B cell (primary cell): ENCODE results near the gene NCOR1. TPM values are rescaled to one million over a fixed set of nuclear protein-coding genes. Genes with fewer than 3 reads are reported as not detected.

ENCODE experiments used
- ATAC-seq: fragments of 200-7000 bp; cut with Tn5 transposase; one replicate; pipeline ENCODE4 v1.10.0; 2021; ENCODE audit warnings: low read depth, mild to moderate bottlenecking, moderate number of reproducible peaks, moderate library complexity
- CTCF ChIA-PET: fragments of 350-600 bp; sonication (Branson Sonifier 250); formaldehyde crosslinking; loops from one replicate; lab custom pipeline; 2021; ENCODE audit warnings: antibody characterized with exemption, inconsistent platforms; lab: Charles Lee
- POLR2A ChIA-PET: fragments of 350-600 bp; sonication (Branson Sonifier 250); formaldehyde crosslinking; loops from one replicate; lab custom pipeline; 2021; ENCODE audit warnings: antibody characterized with exemption; lab: Charles Lee
- DNase-seq: peaks from one replicate; pipeline ENCODE4 v3.0.0; 2013
- H2AFZ ChIP-seq: 2 replicates; pipeline ENCODE4 v1.6.1; 2012; ENCODE audit warnings: mild to moderate bottlenecking, low read depth, low read length; ENCODE audit not compliant: insufficient read depth, poor library complexity, severe bottlenecking
- H3K27ac ChIP-seq, 2 donors: 1 replicate in 1 of 2; 2 replicates in 1 of 2; pipeline ENCODE4 v1.5.1; 2012 to 2013; ENCODE audit warnings: low read length in 2 of 2, mild to moderate bottlenecking in 2 of 2, moderate library complexity in 1 of 2
- H3K27me3 ChIP-seq, 4 experiments: fragments of 200-600 bp in 1 of 4; sonication (generic) in 1 of 4; replicated peaks in 1 of 4; 1 replicate in 2 of 4; 2 replicates in 2 of 4; pipeline versions ENCODE4 v1.6.1 to v1.7.0; 2013 to 2016; ENCODE audit warnings: low read length in 3 of 4, mild to moderate bottlenecking in 2 of 4, mixed read lengths in 1 of 4, moderate library complexity in 1 of 4; ENCODE audit not compliant: insufficient read depth in 4 of 4, control insufficient read depth in 3 of 4; ENCODE audit errors: control extremely low read depth in 1 of 4
- H3K36me3 ChIP-seq, 2 experiments: replicated peaks in 1 of 2; 1 replicate in 1 of 2; 2 replicates in 1 of 2; pipeline versions ENCODE4 v1.6.1 to v1.7.1; 2013; ENCODE audit warnings: low read length in 1 of 2; ENCODE audit not compliant: insufficient read depth in 2 of 2, control insufficient read depth in 1 of 2; ENCODE audit errors: control extremely low read depth in 1 of 2, extremely low read depth in 1 of 2
- H3K4me1 ChIP-seq, 2 donors: fragments of 200-600 bp in 1 of 2; sonication (generic) in 1 of 2; 1 replicate in 1 of 2; 2 replicates in 1 of 2; pipeline versions ENCODE4 v1.5.1 to v1.6.1; 2013 to 2017; ENCODE audit warnings: low read length in 2 of 2; ENCODE audit not compliant: control insufficient read depth in 2 of 2, insufficient read depth in 2 of 2
- H3K4me2 ChIP-seq: replicated peaks from 2 replicates; pipeline ENCODE3; 2012; ENCODE audit warnings: mild to moderate bottlenecking, low read depth, low read length; ENCODE audit not compliant: poor library complexity, severe bottlenecking
- H3K4me3 ChIP-seq, 5 experiments: fragments of 200-600 bp in 1 of 5; sonication (generic) in 1 of 5; 1 replicate in 3 of 5; 2 replicates in 2 of 5; pipeline versions ENCODE4 v1.5.1 to v1.7.0; 2011 to 2016; ENCODE audit warnings: low read length in 4 of 5, mild to moderate bottlenecking in 4 of 5, low read depth in 2 of 5, control low read depth in 1 of 5, moderate library complexity in 1 of 5; ENCODE audit not compliant: insufficient read depth in 1 of 5; ENCODE audit errors: control extremely low read depth in 1 of 5, extremely low read depth in 1 of 5
- H3K79me2 ChIP-seq: fragments of 200-600 bp; sonication (generic); one replicate; pipeline ENCODE4 v1.6.0; 2016; ENCODE audit warnings: low read length; ENCODE audit not compliant: control insufficient read depth, insufficient read depth
- H3K9ac ChIP-seq: fragments of 200-600 bp; sonication (generic); 2 replicates; pipeline ENCODE4 v1.6.1; 2017; ENCODE audit warnings: mild to moderate bottlenecking, low read length, moderate library complexity
- H3K9me3 ChIP-seq, 3 donors: one replicate each; pipeline versions ENCODE4 v1.6.1 to v1.7.1; 2013; ENCODE audit warnings: low read length in 2 of 3; ENCODE audit not compliant: control insufficient read depth in 2 of 3, insufficient read depth in 1 of 3; ENCODE audit errors: control extremely low read depth in 1 of 3
- H4K20me1 ChIP-seq: 2 replicates; pipeline ENCODE4 v1.6.0; 2012; ENCODE audit warnings: mild to moderate bottlenecking, low read length; ENCODE audit not compliant: insufficient read depth, control insufficient read depth, poor library complexity, severe bottlenecking
- H3K27ac Mint-ChIP-seq: one replicate; pipeline ENCODE4 v1.8.0; 2021; ENCODE audit warnings: mixed read lengths
- H3K27me3 Mint-ChIP-seq: one replicate; pipeline ENCODE4 v1.8.0; 2021; ENCODE audit warnings: mixed read lengths
- H3K4me1 Mint-ChIP-seq: one replicate; pipeline ENCODE4 v1.8.0; 2021; ENCODE audit warnings: mixed read lengths
- H3K4me3 Mint-ChIP-seq: one replicate; pipeline ENCODE4 v1.8.0; 2021; ENCODE audit warnings: mixed read lengths
- H3K9me3 Mint-ChIP-seq: one replicate; pipeline ENCODE4 v1.8.0; 2022; ENCODE audit warnings: mixed read lengths; ENCODE audit not compliant: insufficient read depth
- CTCF ChIP-seq: fragments of 200-600 bp; IDR thresholded peaks from one replicate; pipeline ENCODE4 v1.8.0; 2022; ENCODE audit warnings: antibody characterized with exemption, mild to moderate bottlenecking
- EZH2 ChIP-seq: IDR thresholded peaks from 2 replicates; pipeline ENCODE4 v1.6.1; 2012; ENCODE audit warnings: borderline replicate concordance, low read depth, mild to moderate bottlenecking, moderate library complexity, low read length; ENCODE audit not compliant: insufficient read depth, poor library complexity, severe bottlenecking
- WGBS: methylation state at CpG from one replicate; pipeline ENCODE4 v1.1.5; 2013; ENCODE audit warnings: missing lambda C conversion rate; ENCODE audit not compliant: insufficient coverage; 5-methylcytosine and 5-hydroxymethylcytosine counted together
- intact Hi-C: fragments of 100-400 bp; cut with micrococcal nuclease; formaldehyde crosslinking; loops from one replicate; pipeline ENCODE4 v1.10.0; 2022
- polyA plus RNA-seq: library from polyadenylated mRNA; depleted of rRNA; stranded (reverse); fragments of >200 nt; gene quantifications from 2 replicates; pipeline ENCODE4 v1.2.3, GENCODE V29; 2012
- total RNA-seq, 2 donors: library from RNA; stranded (reverse); fragments of 120-200 nt in 1 of 2; gene quantifications; 1 replicate in 1 of 2; 2 replicates in 1 of 2; pipeline versions ENCODE4 v1.2.3 to v1.2.4, GENCODE V29; 2013 to 2022

The NCOR1 gene
- total and polyA plus RNA-seq, 2 donors (not counting 1 experiment from before 2014, with no cell fraction given), result 46.3 to 217 TPM

- no peak for TF ChIP-seq EZH2
- no peak for TF ChIP-seq CTCF
- intact Hi-C loops, result no loop called here
- Histone ChIP-seq H3K36me3 (peaks cover 4 to 77% of the 10 kb centered on the region in 2 experiments), H3K9me3 (no peaks in the 10 kb centered on the region), H3K9ac (no peak overlapping the region), H2AFZ (no peak overlapping the region), H3K4me2 (no peak overlapping the region), H4K20me1 (peaks cover 14% of the 10 kb centered on the region), H3K27me3 (no peaks in the 10 kb centered on the region), H3K79me2 (peaks cover 21% of the 10 kb centered on the region), H3K27ac (no peak overlapping the region), H3K4me3 (no peak overlapping the region), H3K4me1 (no peaks in the 10 kb centered on the region)
- DNase-seq (no peak), ATAC-seq (no peak)
- no CpG with 5 or more reads among the region's 1 CpG for WGBS
- ChIA-PET CTCF (no interaction called here), POLR2A (no interaction called here)
- Mint-ChIP-seq H3K9me3 (no peaks in the 10 kb centered on the region), H3K27ac (no peak overlapping the region), H3K27me3 (no peaks in the 10 kb centered on the region), H3K4me1 (no peaks in the 10 kb centered on the region), H3K4me3 (no peak overlapping the region)
Measured at GRCh38 chr17:16052486-16052885, 162.8 kb downstream of the NCOR1 start.

DNA sequence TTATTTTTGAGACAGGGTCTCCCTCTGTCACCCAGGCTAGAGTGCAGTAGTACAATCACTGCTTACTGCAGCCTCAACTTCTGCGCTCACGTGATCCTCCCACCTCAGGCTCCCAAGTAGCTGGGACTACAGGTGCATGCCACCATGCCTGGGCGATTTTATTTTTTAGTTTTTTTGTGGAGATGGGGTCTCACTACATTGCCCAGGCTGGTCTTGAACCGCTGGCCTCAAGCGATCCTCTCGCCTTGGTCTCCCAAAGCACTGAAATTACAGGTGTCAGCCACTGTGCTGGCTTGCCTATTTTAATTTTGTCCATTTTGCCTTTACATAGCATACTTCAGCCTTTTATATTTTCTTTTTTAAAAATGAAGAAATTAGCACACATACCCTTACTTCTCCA, 164.5 kb downstream of the NCOR1 start:
- H3K36me3 ChIP-seq, result peaks cover 0 to 78% of the 10 kb centered on the region in 2 experiments
- H3K27ac ChIP-seq, result no peak overlapping the region
- no peaks in the 10 kb centered on the region for H3K27me3 ChIP-seq
- peaks cover 14% of the 10 kb centered on the region for H4K20me1 ChIP-seq
- H3K79me2 ChIP-seq, result peaks cover 21% of the 10 kb centered on the region
- no peaks in the 10 kb centered on the region for H3K9me3 ChIP-seq
- Mint-ChIP-seq H3K4me1 (no peaks in the 10 kb centered on the region), H3K9me3 (no peaks in the 10 kb centered on the region), H3K27me3 (no peaks in the 10 kb centered on the region), H3K4me3 (no peak overlapping the region), H3K27ac (no peak overlapping the region)
- intact Hi-C loops, result no loop called here
- DNase-seq, result no peak
- WGBS, result 98% methylated on average over 6 of the region's 6 CpGs
- H3K9ac ChIP-seq, result no peak overlapping the region
- no peak for ATAC-seq
- no peak overlapping the region for H3K4me2 ChIP-seq
- H2AFZ ChIP-seq, result no peak overlapping the region
- ChIA-PET POLR2A (no interaction called here), CTCF (no interaction called here)
- no peaks in the 10 kb centered on the region for H3K4me1 ChIP-seq
- no peak for TF ChIP-seq EZH2
- no peak for TF ChIP-seq CTCF
- no peak overlapping the region for H3K4me3 ChIP-seq
